MM.1S (cell line): Measurements from ENCODE around the gene DPEP2NB.
A peak's percentile ranks its signal among the peaks of the same experiment; 100 is the strongest.

Source experiments
- DNase-seq: peaks from one replicate; pipeline ENCODE4 v3.0.0-alpha.2; 2015
- H2AFZ ChIP-seq: fragments of 300-600 bp; sonication (generic); 2 replicates; pipeline ENCODE4 v1.6.0; 2016; ENCODE audit warnings: antibody characterized with exemption, low read length
- H3F3A ChIP-seq: fragments of 300-600 bp; sonication (generic); 2 replicates; pipeline ENCODE4 v1.6.1; 2016; ENCODE audit warnings: mild to moderate bottlenecking, antibody characterized with exemption, low read length, moderate library complexity, mixed read lengths; ENCODE audit not compliant: insufficient read depth
- H3K27ac ChIP-seq: fragments of 300-600 bp; sonication (generic); 2 replicates; pipeline ENCODE4 v1.5.1; 2016; ENCODE audit warnings: mild to moderate bottlenecking, low read length
- H3K27me3 ChIP-seq: fragments of 300-600 bp; sonication (generic); replicated peaks from 2 replicates; pipeline ENCODE4 v1.6.0; 2016; ENCODE audit warnings: low read length; ENCODE audit not compliant: insufficient read depth
- H3K36me3 ChIP-seq: fragments of 300-600 bp; sonication (generic); replicated peaks from 2 replicates; pipeline ENCODE4 v1.6.1; 2016; ENCODE audit warnings: mild to moderate bottlenecking, low read length, mixed read lengths; ENCODE audit not compliant: insufficient read depth
- H3K4me1 ChIP-seq: fragments of 300-600 bp; sonication (generic); 2 replicates; pipeline ENCODE4 v1.6.1; 2016; ENCODE audit warnings: low read length, mixed read lengths
- H3K4me2 ChIP-seq: fragments of 300-600 bp; sonication (generic); 2 replicates; pipeline ENCODE4 v1.6.0; 2016; ENCODE audit warnings: low read depth, low read length
- H3K4me3 ChIP-seq: fragments of 300-600 bp; sonication (generic); 2 replicates; pipeline ENCODE4 v1.5.1; 2016; ENCODE audit warnings: low read length, mixed read lengths
- H3K79me2 ChIP-seq: fragments of 300-600 bp; sonication (generic); 2 replicates; pipeline ENCODE4 v1.6.1; 2016; ENCODE audit warnings: mixed run types, low read length, mixed read lengths
- H3K9ac ChIP-seq: fragments of 300-600 bp; sonication (generic); 2 replicates; pipeline ENCODE4 v1.6.1; 2016; ENCODE audit warnings: low read length, mixed read lengths
- H3K9me2 ChIP-seq: fragments of 300-600 bp; sonication (generic); replicated peaks from 2 replicates; pipeline ENCODE4 v1.6.1; 2016; ENCODE audit warnings: mild to moderate bottlenecking, low read length, mixed read lengths; ENCODE audit not compliant: insufficient read depth
- H3K9me3 ChIP-seq: fragments of 300-600 bp; sonication (generic); replicated peaks from 2 replicates; pipeline ENCODE4 v1.6.1; 2016; ENCODE audit warnings: mild to moderate bottlenecking, low read length, mixed read lengths; ENCODE audit not compliant: insufficient read depth
- H4K20me1 ChIP-seq: fragments of 300-600 bp; sonication (generic); 2 replicates; pipeline ENCODE4 v1.6.1; 2016; ENCODE audit warnings: mild to moderate bottlenecking, low read length, moderate library complexity, mixed read lengths; ENCODE audit not compliant: insufficient read depth
- CTCF ChIP-seq: fragments of 300-600 bp; sonication (generic); IDR thresholded peaks from 2 replicates; pipeline ENCODE4 v1.5.1; 2016; ENCODE audit warnings: antibody characterized with exemption, low read length, mixed read lengths
- EZH2 ChIP-seq: fragments of 300-600 bp; sonication (generic); optimal IDR thresholded peaks from 2 replicates; pipeline ENCODE3; 2017; ENCODE audit warnings: low read depth, mild to moderate bottlenecking, antibody characterized with exemption, low read length, mixed read lengths
- EZH2phosphoT487 ChIP-seq: fragments of 300-600 bp; sonication (generic); IDR thresholded peaks from 2 replicates; pipeline ENCODE4 v1.6.1; 2018; ENCODE audit warnings: antibody characterized with exemption, low read length

Gene DPEP2NB

GRCh38 chr16:68005786-68006286, 9.9 kb downstream of the DPEP2NB start:
- no peaks in the 10 kb centered on the region for H3K36me3 ChIP-seq
- H3K79me2 ChIP-seq = no peaks in the 10 kb centered on the region
- H3K9ac ChIP-seq = no peak overlapping the region
- H3K9me3 ChIP-seq = no peaks in the 10 kb centered on the region
- DNase-seq = peak; percentile 43
- H3K4me3 ChIP-seq = no peak overlapping the region
- H3K4me1 ChIP-seq = no peaks in the 10 kb centered on the region
- no peaks in the 10 kb centered on the region for H3K9me2 ChIP-seq
- peak overlapping the region; percentile 54 for H2AFZ ChIP-seq
- H3K4me2 ChIP-seq = no peak overlapping the region
- no peak overlapping the region; the same call in 1 of the 2 replicates for H3K27ac ChIP-seq
- no peaks in the 10 kb centered on the region for H3F3A ChIP-seq
- TF ChIP-seq EZH2phosphoT487 (no peak), CTCF (no peak), EZH2 (no peak)
- no peaks in the 10 kb centered on the region for H3K27me3 ChIP-seq
- no peaks in the 10 kb centered on the region for H4K20me1 ChIP-seq

- Histone ChIP-seq H3F3A (no peaks in the 10 kb centered on the region), H3K4me2 (no peak overlapping the region), H3K27me3 (no peaks in the 10 kb centered on the region), H4K20me1 (no peaks in the 10 kb centered on the region), H3K4me1 (no peaks in the 10 kb centered on the region), H3K4me3 (no peak overlapping the region), H3K27ac (no peak overlapping the region), H3K79me2 (no peaks in the 10 kb centered on the region), H2AFZ (no peak overlapping the region), H3K9me3 (no peaks in the 10 kb centered on the region), H3K9me2 (no peaks in the 10 kb centered on the region), H3K9ac (no peak overlapping the region), H3K36me3 (no peaks in the 10 kb centered on the region)
- TF ChIP-seq EZH2phosphoT487 = no peak
- TF ChIP-seq CTCF = no peak
- TF ChIP-seq EZH2 = no peak
- DNase-seq = no peak
These were observed 10.5 kb downstream of the DPEP2NB start for GRCh38 chr16:68005211-68005610.

- TF ChIP-seq EZH2 (no peak), EZH2phosphoT487 (no peak)
- no peak for DNase-seq
- Histone ChIP-seq H2AFZ (no peak overlapping the region), H4K20me1 (no peaks in the 10 kb centered on the region), H3K4me1 (no peaks in the 10 kb centered on the region), H3K27me3 (no peaks in the 10 kb centered on the region), H3K4me2 (no peak overlapping the region), H3F3A (no peaks in the 10 kb centered on the region), H3K36me3 (no peaks in the 10 kb centered on the region), H3K79me2 (no peaks in the 10 kb centered on the region), H3K9me2 (no peaks in the 10 kb centered on the region), H3K9me3 (no peaks in the 10 kb centered on the region), H3K4me3 (no peak overlapping the region), H3K9ac (no peak overlapping the region), H3K27ac (no peak overlapping the region)
These were observed 12.7 kb downstream of the DPEP2NB start for GRCh38 chr16:68003031-68003430.

DNA sequence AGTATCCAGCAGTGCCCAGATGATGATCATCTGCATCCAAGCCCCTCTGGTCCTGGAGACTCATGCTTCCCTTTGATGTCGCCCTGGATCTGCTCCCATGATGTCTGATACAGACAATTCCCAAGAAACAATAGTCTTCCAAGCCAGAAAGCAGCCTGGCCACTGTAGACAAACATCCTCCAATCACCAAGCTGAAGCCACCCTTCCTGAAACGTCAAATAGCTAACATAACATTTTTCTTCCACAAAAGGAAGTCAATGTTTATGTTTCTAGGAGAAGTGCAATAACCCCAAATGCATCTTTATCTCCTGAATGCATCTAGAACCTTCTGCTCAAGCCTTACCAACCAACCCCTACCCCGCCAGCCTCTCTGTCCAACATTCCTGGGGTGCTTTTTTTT, 15.3 kb downstream of the DPEP2NB start:
- H3K9me2 ChIP-seq = no peaks in the 10 kb centered on the region
- H3K9me3 ChIP-seq = no peaks in the 10 kb centered on the region
- H3K36me3 ChIP-seq = no peaks in the 10 kb centered on the region
- H3K9ac ChIP-seq = no peak overlapping the region
- H3K4me3 ChIP-seq = no peak overlapping the region
- H3K4me1 ChIP-seq = no peaks in the 10 kb centered on the region
- no peaks in the 10 kb centered on the region for H3K79me2 ChIP-seq
- H3K4me2 ChIP-seq = no peak overlapping the region
- H3K27me3 ChIP-seq = no peaks in the 10 kb centered on the region
- TF ChIP-seq EZH2phosphoT487 (no peak), EZH2 (no peak), CTCF (no peak)
- H4K20me1 ChIP-seq = no peaks in the 10 kb centered on the region
- no peak overlapping the region for H2AFZ ChIP-seq
- no peak overlapping the region for H3K27ac ChIP-seq
- no peak for DNase-seq
- no peaks in the 10 kb centered on the region for H3F3A ChIP-seq
